H1 (cell line): ENCODE data around the gene TMEM86B. TPM values are rescaled to one million over a fixed set of nuclear protein-coding genes. Genes with fewer than 3 reads are reported as not detected.

Experiments
- CTCF ChIA-PET: fragments of 300-600 bp; sonication (Branson Sonifier 250); formaldehyde crosslinking; loops from one replicate; lab custom pipeline; 2021; ENCODE audit not compliant: partially characterized antibody; lab: Charles Lee
- POLR2A ChIA-PET: fragments of 300-600 bp; sonication (Branson Sonifier 250); formaldehyde crosslinking; loops from one replicate; lab custom pipeline; 2021; ENCODE audit warnings: inconsistent platforms; ENCODE audit not compliant: partially characterized antibody; lab: Charles Lee
- DNase-seq, 2 experiments: peaks; one replicate each; pipeline versions ENCODE4 v3.0.0 to v3.0.0-alpha.2; 2010 to 2022; ENCODE audit warnings: low spot score in 2 of 2, low read depth in 1 of 2, mixed read lengths in 1 of 2
- FAIRE-seq: peaks from 2 replicates; lab custom pipeline; 2011; peaks lifted over from hg19 to GRCh38; lab: Jason Lieb, UNC
- H2AFZ ChIP-seq: 2 replicates; pipeline ENCODE4 v1.8.1; 2012; ENCODE audit warnings: low read length, inconsistent platforms
- H2AK5ac ChIP-seq: 2 replicates; pipeline ENCODE4 v1.6.1; 2013; ENCODE audit warnings: low read depth, low read length
- H2BK120ac ChIP-seq: replicated peaks from 2 replicates; pipeline ENCODE3; 2013; ENCODE audit warnings: low read depth, low read length, inconsistent platforms
- H2BK12ac ChIP-seq: 2 replicates; pipeline ENCODE4 v1.6.1; 2013; ENCODE audit warnings: low read depth, low read length
- H2BK15ac ChIP-seq: 2 replicates; pipeline ENCODE4 v1.6.1; 2013; ENCODE audit warnings: low read length
- H2BK20ac ChIP-seq: 2 replicates; pipeline ENCODE4 v1.6.1; 2013; ENCODE audit warnings: low read length
- H2BK5ac ChIP-seq: 2 replicates; pipeline ENCODE4 v1.6.1; 2013; ENCODE audit warnings: low read depth, low read length
- H3K14ac ChIP-seq: 2 replicates; pipeline ENCODE4 v1.6.1; 2013; ENCODE audit warnings: inconsistent platforms; ENCODE audit not compliant: insufficient read length
- H3K18ac ChIP-seq: 2 replicates; pipeline ENCODE4 v1.6.1; 2013; ENCODE audit warnings: low read length; ENCODE audit errors: extremely low read depth
- H3K23ac ChIP-seq: 2 replicates; pipeline ENCODE4 v1.6.1; 2013; ENCODE audit warnings: inconsistent platforms; ENCODE audit not compliant: insufficient read length
- H3K23me2 ChIP-seq: 2 replicates; pipeline ENCODE4 v1.6.1; 2013; ENCODE audit warnings: low read depth, low read length
- H3K27ac ChIP-seq: 2 replicates; pipeline ENCODE4 v1.6.1; 2011; ENCODE audit warnings: low read depth, low read length, inconsistent platforms
- H3K27me3 ChIP-seq, 4 experiments: replicated peaks in 1 of 4; 1 replicate in 1 of 4; 2 replicates in 3 of 4; pipeline versions ENCODE4 v1.6.1 to v1.8.1; 2011 to 2013; ENCODE audit warnings: low read length in 3 of 4, mild to moderate bottlenecking in 3 of 4, inconsistent platforms in 2 of 4, mixed read lengths in 2 of 4, moderate library complexity in 1 of 4; ENCODE audit not compliant: control insufficient read depth in 3 of 4, insufficient read depth in 3 of 4; ENCODE audit errors: extremely low read depth in 1 of 4
- H3K36me3 ChIP-seq, 4 experiments: 2 replicates each; pipeline versions ENCODE4 v1.6.1 to v1.8.1; 2011 to 2013; ENCODE audit warnings: mild to moderate bottlenecking in 4 of 4, low read length in 3 of 4, moderate library complexity in 2 of 4, control low read depth in 1 of 4, inconsistent platforms in 1 of 4; ENCODE audit not compliant: insufficient read depth in 4 of 4, control insufficient read depth in 2 of 4
- H3K4ac ChIP-seq: replicated peaks from 2 replicates; pipeline ENCODE3; 2013; ENCODE audit warnings: low read length, low read depth, mixed read lengths, inconsistent platforms; ENCODE audit not compliant: insufficient read length
- H3K4me1 ChIP-seq, 4 experiments: replicated peaks in 1 of 4; 1 replicate in 1 of 4; 2 replicates in 3 of 4; pipeline versions ENCODE4 v1.6.1 to v1.8.1; 2011 to 2013; ENCODE audit warnings: low read length in 3 of 4, inconsistent platforms in 2 of 4, mixed read lengths in 1 of 4; ENCODE audit not compliant: insufficient read depth in 4 of 4, control insufficient read depth in 3 of 4
- H3K4me2 ChIP-seq, 2 experiments: 2 replicates each; pipeline versions ENCODE4 v1.6.1 to v1.8.1; 2011 to 2013; ENCODE audit warnings: low read depth in 2 of 2, low read length in 2 of 2, control low read depth in 1 of 2, inconsistent platforms in 1 of 2, mild to moderate bottlenecking in 1 of 2; ENCODE audit not compliant: insufficient read depth in 1 of 2
- H3K4me3 ChIP-seq, 4 experiments: fragments of 200-600, 300-600 bp in 1 of 4; sonication (generic), shearing (Covaris generic), sonication (Bioruptor Twin) in 1 of 4; 2 replicates each; pipeline versions ENCODE4 v1.5.1 to v1.8.1; 2011 to 2016; ENCODE audit warnings: low read length in 4 of 4, low read depth in 3 of 4, control low read depth in 2 of 4, inconsistent platforms in 2 of 4, mild to moderate bottlenecking in 2 of 4, mixed read lengths in 1 of 4, moderate library complexity in 1 of 4; ENCODE audit not compliant: insufficient read depth in 2 of 4; ENCODE audit errors: extremely low read depth in 1 of 4
- H3K56ac ChIP-seq: replicated peaks from 2 replicates; pipeline ENCODE3; 2013; ENCODE audit warnings: low read depth, mild to moderate bottlenecking, mixed read lengths, low read length, inconsistent platforms; ENCODE audit not compliant: insufficient read length
- H3K79me1 ChIP-seq: 2 replicates; pipeline ENCODE4 v1.6.1; 2013; ENCODE audit warnings: low read depth, low read length, control low read depth
- H3K79me2 ChIP-seq, 2 experiments: 2 replicates each; pipeline versions ENCODE4 v1.6.1 to v1.8.1; 2012 to 2013; ENCODE audit warnings: low read length in 2 of 2, mild to moderate bottlenecking in 2 of 2, inconsistent platforms in 1 of 2; ENCODE audit not compliant: insufficient read depth in 2 of 2, control insufficient read depth in 1 of 2
- H3K9ac ChIP-seq, 4 experiments: replicated peaks in 1 of 4; 1 replicate in 1 of 4; 2 replicates in 3 of 4; pipeline versions ENCODE4 v1.6.1 to v1.8.1; 2011 to 2013; ENCODE audit warnings: low read depth in 3 of 4, low read length in 3 of 4, control low read depth in 2 of 4, mild to moderate bottlenecking in 2 of 4, moderate library complexity in 2 of 4, inconsistent platforms in 1 of 4; ENCODE audit errors: extremely low read depth in 1 of 4
- H3K9me3 ChIP-seq, 2 experiments: 2 replicates each; pipeline versions ENCODE4 v1.6.1 to v1.8.1; 2012 to 2013; ENCODE audit warnings: mild to moderate bottlenecking in 2 of 2, moderate library complexity in 2 of 2, control low read depth in 1 of 2, inconsistent platforms in 1 of 2, low read depth in 1 of 2, low read length in 1 of 2, mixed read lengths in 1 of 2; ENCODE audit not compliant: insufficient read depth in 2 of 2
- H4K20me1 ChIP-seq, 2 experiments: replicated peaks in 1 of 2; 2 replicates each; pipeline versions ENCODE3 to v1.8.1; 2011 to 2013; ENCODE audit warnings: inconsistent platforms in 2 of 2, low read length in 2 of 2, mild to moderate bottlenecking in 1 of 2; ENCODE audit not compliant: insufficient read depth in 2 of 2, control insufficient read depth in 1 of 2
- H4K5ac ChIP-seq: 2 replicates; pipeline ENCODE4 v1.6.1; 2013; ENCODE audit warnings: low read length, low read depth, mixed read lengths, inconsistent platforms; ENCODE audit not compliant: insufficient read length
- H4K8ac ChIP-seq: 2 replicates; pipeline ENCODE4 v1.8.0; 2013; ENCODE audit warnings: mild to moderate bottlenecking, moderate library complexity, low read length, inconsistent platforms; ENCODE audit not compliant: insufficient read depth; ENCODE audit errors: extremely low read depth
- H4K91ac ChIP-seq: replicated peaks from 2 replicates; pipeline ENCODE3; 2013; ENCODE audit warnings: low read length, mixed read lengths, inconsistent platforms; ENCODE audit not compliant: insufficient read length
- CBX8 ChIP-seq: fragments of 300-800, 300-1000 bp; sonication (generic); IDR thresholded peaks from 2 replicates; pipeline ENCODE4 v1.7.1; 2016; ENCODE audit warnings: low read depth, low read length, borderline replicate concordance
- CEBPB ChIP-seq: IDR thresholded peaks from 2 replicates; pipeline ENCODE4 v1.6.1; 2012; ENCODE audit warnings: low read depth, low read length
- CHD1 ChIP-seq: IDR thresholded peaks from 2 replicates; pipeline ENCODE4 v1.6.1; 2012; ENCODE audit warnings: low read depth, low read length, improper control_type of control experiment
- CTCF ChIP-seq, 3 experiments: IDR thresholded peaks; 1 replicate in 2 of 3; 2 replicates in 1 of 3; pipeline versions ENCODE4 v1.5.1 to v1.6.1; 2011; ENCODE audit warnings: low read length in 3 of 3, mild to moderate bottlenecking in 3 of 3, inconsistent platforms in 2 of 3, low read depth in 1 of 3, moderate library complexity in 1 of 3; ENCODE audit not compliant: insufficient read depth in 1 of 3; ENCODE audit errors: control extremely low read depth in 1 of 3
- EP300 ChIP-seq, 2 experiments: IDR thresholded peaks; 1 replicate in 1 of 2; 2 replicates in 1 of 2; pipeline ENCODE4 v1.6.1; 2011 to 2012; ENCODE audit warnings: low read depth in 2 of 2, low read length in 2 of 2, mild to moderate bottlenecking in 2 of 2, borderline replicate concordance in 1 of 2, inconsistent platforms in 1 of 2, moderate library complexity in 1 of 2
- KDM1A ChIP-seq: fragments of 200-600, 300-600 bp; sonication (generic); IDR thresholded peaks from 2 replicates; pipeline ENCODE4 v1.7.1; 2016; ENCODE audit warnings: mild to moderate bottlenecking, low read length, borderline replicate concordance
- MAFK ChIP-seq: IDR thresholded peaks from 2 replicates; pipeline ENCODE4 v1.6.1; 2012; ENCODE audit warnings: low read depth, mild to moderate bottlenecking, improper control_type of control experiment, low read length
- NRF1 ChIP-seq: IDR thresholded peaks from 2 replicates; pipeline ENCODE4 v1.6.1; 2011; ENCODE audit warnings: mild to moderate bottlenecking, low read depth, low read length, improper control_type of control experiment
- POU5F1 ChIP-seq: IDR thresholded peaks from 2 replicates; pipeline ENCODE4 v1.6.1; 2011; ENCODE audit warnings: low read depth, mild to moderate bottlenecking, low read length, moderate library complexity
- SIRT6 ChIP-seq: IDR thresholded peaks from one replicate; pipeline ENCODE4 v1.7.1; 2012; ENCODE audit warnings: low read length, inconsistent platforms
- SP2 ChIP-seq: IDR thresholded peaks from 2 replicates; pipeline ENCODE4 v1.6.1; 2012; ENCODE audit warnings: mild to moderate bottlenecking, low read length, inconsistent platforms
- TEAD4 ChIP-seq: IDR thresholded peaks from 2 replicates; pipeline ENCODE4 v1.6.1; 2012; ENCODE audit warnings: low read depth, low read length, inconsistent platforms, mixed read lengths
- WGBS, 2 experiments: shearing (Covaris generic) in 1 of 2; methylation state at CpG; one replicate each; pipeline versions ENCODE4 v1.1.6 to v1.1.7; 2013 to 2015; ENCODE audit warnings: low lambda C conversion rate in 2 of 2, mixed read lengths in 2 of 2, inconsistent platforms in 1 of 2, low coverage in 1 of 2, missing lambda C conversion rate in 1 of 2; ENCODE audit not compliant: insufficient replicate concordance in 2 of 2, insufficient coverage in 1 of 2, insufficient read length in 1 of 2; ENCODE audit errors: extremely low coverage in 1 of 2, missing lambda C conversion rate in 1 of 2; 5-methylcytosine and 5-hydroxymethylcytosine counted together
- polyA plus RNA-seq, 7 experiments: library from polyadenylated mRNA; depleted of rRNA in 3 of 7; stranded (reverse) in 5 of 7; unstranded in 2 of 7; fragments of >200 nt in 5 of 7; fragments of 200-250 nt in 2 of 7; gene quantifications; 1 replicate in 5 of 7; 2 replicates in 1 of 7; 4 replicates in 1 of 7; pipeline versions ENCODE4 v1.2.1 to v1.2.3, GENCODE V29; 2011 to 2013; ENCODE audit warnings: missing spikeins in 2 of 7, mixed read lengths in 2 of 7
- total RNA-seq: library from RNA; stranded (reverse); fragmentation: NEBNext Ultra II Directional; extraction: Animal tissue kit (Norgen Biotek cat#: 25700); gene quantifications from 2 replicates; pipeline ENCODE4 v1.2.1, GENCODE V29; 2021

The TMEM86B gene
- total and polyA plus RNA-seq, 2 of the 8 experiments (the other 6 are each of a cell fraction or from before 2014, with no cell fraction given), result 2.0 to 2.9 TPM

- Histone ChIP-seq H3K79me2 (no peaks in the 10 kb centered on the region), H2BK120ac (no peak overlapping the region), H3K23me2 (no peaks in the 10 kb centered on the region; the same call in 1 of the 2 replicates), H4K5ac (no peak overlapping the region), H3K23ac (no peak overlapping the region), H2AK5ac (no peak overlapping the region), H2BK5ac (no peak overlapping the region), H2BK12ac (no peak overlapping the region), H2BK20ac (no peak overlapping the region), H4K91ac (no peak overlapping the region), H3K14ac (no peak overlapping the region), H3K36me3 (no peaks in the 10 kb centered on the region), H4K8ac (no peak overlapping the region), H2AFZ (no peak overlapping the region), H3K4me2 (no peak overlapping the region), H3K4me3 (no peak overlapping the region), H2BK15ac (no peak overlapping the region), H3K4me1 (no peaks in the 10 kb centered on the region), H3K79me1 (no peaks in the 10 kb centered on the region), H4K20me1 (no peaks in the 10 kb centered on the region), H3K9ac (no peak overlapping the region), H3K4ac (no peak overlapping the region), H3K56ac (no peak overlapping the region), H3K18ac (no peak overlapping the region), H3K27me3 (no peaks in the 10 kb centered on the region), H3K27ac (no peak overlapping the region), H3K9me3 (no peaks in the 10 kb centered on the region)
- no peak for DNase-seq
- ChIA-PET POLR2A (interaction anchor here (1.1 to 1.9 kb wide), 3 partner anchors 11 to 208 kb away, joined by 3 read pairs; partner anchors contain the start of gene UBE2S), CTCF (interaction anchor here (0.6 to 1.5 kb wide), 4 partner anchors 16 to 59 kb away, joined by 3 read pairs; no protein-coding TSS in a partner anchor)
- TF ChIP-seq TEAD4 (no peak), EP300 (IDR thresholded peaks at IDR 0.05; ENCODE audit: borderline replicate concordance in 1 of 2, low read depth in 2 of 2, low read length in 2 of 2) (no peak), CTCF (IDR thresholded peaks at IDR 0.05; ENCODE audit: control extremely low read depth in 1 of 3, insufficient read depth in 1 of 3, low read depth in 1 of 3, low read length in 3 of 3) (no peak), CEBPB (no peak), CBX8 (no peak), KDM1A (no peak), SIRT6 (no peak), POU5F1 (no peak), MAFK (no peak), CHD1 (no peak), NRF1 (no peak), SP2 (no peak)
- FAIRE-seq, result no peak
- WGBS, 2 experiments, result 63% methylated on average over 5 of the region's 5 CpGs; no CpG with 5 or more reads in 1 of the 2 experiments
Measured at GRCh38 chr19:55199620-55200204, 28.9 kb downstream of the TMEM86B start.
